Stimulated activated CD8-positive, alpha-beta memory T cell treated with anti-CD3 and anti-CD28 coated beads, Interleukin-15, amount 100 ng/mL, for 48 hours (primary cell): ENCODE data around the gene THBS3.
"Not testable (repeated sequence)": the region's sequence is repeated elsewhere in the genome, so short reads cannot be mapped to it uniquely, and the experiment has no call there.

Source experiments
- DNase-seq, 2 donors: peaks; one replicate each; pipeline ENCODE4 v3.0.0-alpha.2; 2020; ENCODE audit warnings: low read depth in 2 of 2

The THBS3 gene

GRCh38 chr1:155174324-155175280, 33.1 kb downstream of the THBS3 start:
- DNase-seq = no peak

- peak; percentile 58 to 62 for DNase-seq
These were observed 34.0 kb downstream of the THBS3 start, which contains the start of gene TRIM46 for GRCh38 chr1:155173478-155174323. TSS of gene TRIM46 (plus strand) at chr1:155173849. CDS start at chr1:155173967, 118 bp downstream.

- peak; percentile 92 to 93 for DNase-seq
These were observed 34.8 kb downstream of the THBS3 start, which contains the start of gene KRTCAP2 for GRCh38 chr1:155172732-155173477. TSS of gene KRTCAP2 (minus strand) at chr1:155173304. CDS start at chr1:155173224, 80 bp downstream.

GRCh38 chr1:155171836-155172731, 35.6 kb downstream of the THBS3 start:
- no peak for DNase-seq

- no peak for DNase-seq
These were observed 36.9 kb downstream of the THBS3 start for GRCh38 chr1:155170806-155171205.

GRCh38 chr1:155170101-155170785, 37.5 kb downstream of the THBS3 start:
- DNase-seq = no peak

GRCh38 chr1:155169541-155169940, 38.2 kb downstream of the THBS3 start:
- no peak for DNase-seq

- no peak for DNase-seq
These were observed 39.1 kb downstream of the THBS3 start for GRCh38 chr1:155168456-155169210.

GRCh38 chr1:155168105-155168445, 39.6 kb downstream of the THBS3 start:
- not testable (repeated sequence) for DNase-seq

- DNase-seq = peak; percentile 62 to 75
These were observed 40.3 kb downstream of the THBS3 start for GRCh38 chr1:155167166-155168104.

- DNase-seq = no peak
These were observed 41.1 kb downstream of the THBS3 start for GRCh38 chr1:155166471-155167165.

- no peak for DNase-seq
These were observed 41.6 kb downstream of the THBS3 start for GRCh38 chr1:155166051-155166470.

GRCh38 chr1:155164625-155165024, 43.1 kb downstream of the THBS3 start:
- DNase-seq = not testable (repeated sequence)

- not testable (repeated sequence) for DNase-seq
These were observed 43.9 kb downstream of the THBS3 start for GRCh38 chr1:155163785-155164184.

GRCh38 chr1:155162631-155163030, 45.1 kb downstream of the THBS3 start:
- not testable (repeated sequence) for DNase-seq

- no peak for DNase-seq
These were observed 47.6 kb downstream of the THBS3 start for GRCh38 chr1:155160128-155160527.

GRCh38 chr1:155158991-155159390, 48.7 kb downstream of the THBS3 start:
- DNase-seq = no peak
